ENCODE results near the gene ZC3H12A.

GRCh38 chr1:37497832-37498231, 23.5 kb downstream of the ZC3H12A start:
- TF ChIP-seq CTCF (IDR thresholded peaks at IDR 0.05; ENCODE audit: poor library complexity) (no peak), EZH2phosphoT487 (IDR thresholded peaks at IDR 0.05; ENCODE audit: low read depth, severe bottlenecking, unreplicated experiment) (no peak), EZH2 (IDR thresholded peaks at IDR 0.05; ENCODE audit: borderline replicate concordance) (no peak)
